Measurements from ENCODE around the gene TRIM29.

The TRIM29 gene

DNA sequence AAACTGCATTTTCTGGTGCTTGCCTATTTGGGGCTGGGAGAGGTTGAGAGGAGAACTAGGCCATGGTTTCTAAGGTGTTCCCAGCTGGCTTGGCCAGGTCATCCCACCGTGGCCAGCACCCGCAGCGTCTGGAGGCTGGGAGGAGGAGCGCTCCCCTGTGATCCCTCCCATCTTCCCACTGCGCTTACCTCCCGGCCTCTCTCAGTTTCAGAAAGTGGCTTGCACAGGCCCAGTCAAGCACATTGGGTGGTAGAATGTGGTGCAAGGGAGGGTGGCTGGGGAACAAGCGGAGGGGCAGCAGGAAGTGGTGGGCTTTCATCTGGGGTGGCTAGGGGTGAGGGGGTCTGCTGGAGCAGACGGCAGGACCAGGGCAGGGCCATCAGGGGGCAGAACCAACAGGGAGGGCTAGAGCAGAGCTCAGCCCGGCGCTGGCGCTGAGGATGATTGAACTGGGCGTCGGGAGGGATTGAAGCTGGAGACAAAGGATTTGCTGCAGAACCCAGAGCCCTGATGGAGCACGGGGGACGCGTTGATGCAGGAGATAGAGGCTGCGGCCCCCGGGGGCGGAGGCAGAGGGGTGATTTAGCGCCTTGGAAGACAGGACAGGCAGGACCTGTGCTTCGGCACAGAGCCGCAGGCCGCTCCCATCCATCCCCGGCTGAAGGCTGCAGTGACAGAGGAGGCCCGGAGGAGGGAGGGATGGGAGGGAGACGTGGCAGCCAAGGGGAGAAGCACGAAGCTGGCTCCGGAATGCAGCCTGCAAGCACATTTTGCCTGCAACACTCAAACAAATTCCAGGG lies 76.0 kb downstream of the TRIM29 start:
- DNase-seq (ENCODE audit: low read depth): no peak
